ENCODE data around the gene INPP4B.

DNA sequence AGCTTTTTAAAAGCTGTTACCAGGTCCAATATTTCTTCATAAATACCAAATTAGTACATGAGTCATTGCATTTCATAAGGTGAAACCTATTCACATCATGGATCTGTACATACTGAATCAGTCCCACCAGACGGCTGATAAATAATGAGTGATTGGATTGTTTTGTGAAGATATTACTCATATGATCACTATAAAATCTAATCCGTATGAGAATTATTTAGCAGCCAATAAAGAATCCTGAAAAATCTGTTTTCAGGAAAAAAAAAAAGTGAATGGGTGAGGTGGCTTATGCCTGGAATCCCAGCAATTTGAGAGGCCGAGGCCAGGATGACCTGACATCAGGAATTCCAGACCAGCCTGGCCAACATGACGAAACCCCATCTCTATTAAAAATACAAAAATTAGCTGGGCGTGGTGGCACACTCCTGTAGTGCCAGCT, 438.1 kb downstream of the INPP4B start:
- no peak for TF ChIP-seq EZH2 (IDR thresholded peaks at IDR 0.05; ENCODE audit: borderline replicate concordance, low read length)
- TF ChIP-seq, protein P1, sequence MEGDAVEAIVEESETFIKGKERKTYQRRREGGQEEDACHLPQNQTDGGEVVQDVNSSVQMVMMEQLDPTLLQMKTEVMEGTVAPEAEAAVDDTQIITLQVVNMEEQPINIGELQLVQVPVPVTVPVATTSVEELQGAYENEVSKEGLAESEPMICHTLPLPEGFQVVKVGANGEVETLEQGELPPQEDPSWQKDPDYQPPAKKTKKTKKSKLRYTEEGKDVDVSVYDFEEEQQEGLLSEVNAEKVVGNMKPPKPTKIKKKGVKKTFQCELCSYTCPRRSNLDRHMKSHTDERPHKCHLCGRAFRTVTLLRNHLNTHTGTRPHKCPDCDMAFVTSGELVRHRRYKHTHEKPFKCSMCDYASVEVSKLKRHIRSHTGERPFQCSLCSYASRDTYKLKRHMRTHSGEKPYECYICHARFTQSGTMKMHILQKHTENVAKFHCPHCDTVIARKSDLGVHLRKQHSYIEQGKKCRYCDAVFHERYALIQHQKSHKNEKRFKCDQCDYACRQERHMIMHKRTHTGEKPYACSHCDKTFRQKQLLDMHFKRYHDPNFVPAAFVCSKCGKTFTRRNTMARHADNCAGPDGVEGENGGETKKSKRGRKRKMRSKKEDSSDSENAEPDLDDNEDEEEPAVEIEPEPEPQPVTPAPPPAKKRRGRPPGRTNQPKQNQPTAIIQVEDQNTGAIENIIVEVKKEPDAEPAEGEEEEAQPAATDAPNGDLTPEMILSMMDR (IDR thresholded peaks at IDR 0.05; ENCODE audit: low read length) = no peak
